SU-DHL-6 (cell line): ENCODE measurements around the gene SCN9A.

Experiments used
- EZH2phosphoT487 ChIP-seq: fragments of 200-600 bp; sonication (generic), shearing (Covaris generic); conservative IDR thresholded peaks from 2 replicates; pipeline ENCODE4 v1.6.1; 2018; ENCODE audit warnings: mild to moderate bottlenecking, antibody characterized with exemption, low read length, moderate library complexity, mixed read lengths
- TF ChIP-seq, protein P1 (sequence below): fragments of 200-600 bp; sonication (generic); IDR thresholded peaks from one replicate; pipeline ENCODE4 v1.5.1; 2017; ENCODE audit warnings: antibody characterized with exemption, mild to moderate bottlenecking, low read length, moderate library complexity; ENCODE audit not compliant: insufficient read depth, poor library complexity, severe bottlenecking

- no peak for TF ChIP-seq EZH2phosphoT487
- TF ChIP-seq, protein P1, sequence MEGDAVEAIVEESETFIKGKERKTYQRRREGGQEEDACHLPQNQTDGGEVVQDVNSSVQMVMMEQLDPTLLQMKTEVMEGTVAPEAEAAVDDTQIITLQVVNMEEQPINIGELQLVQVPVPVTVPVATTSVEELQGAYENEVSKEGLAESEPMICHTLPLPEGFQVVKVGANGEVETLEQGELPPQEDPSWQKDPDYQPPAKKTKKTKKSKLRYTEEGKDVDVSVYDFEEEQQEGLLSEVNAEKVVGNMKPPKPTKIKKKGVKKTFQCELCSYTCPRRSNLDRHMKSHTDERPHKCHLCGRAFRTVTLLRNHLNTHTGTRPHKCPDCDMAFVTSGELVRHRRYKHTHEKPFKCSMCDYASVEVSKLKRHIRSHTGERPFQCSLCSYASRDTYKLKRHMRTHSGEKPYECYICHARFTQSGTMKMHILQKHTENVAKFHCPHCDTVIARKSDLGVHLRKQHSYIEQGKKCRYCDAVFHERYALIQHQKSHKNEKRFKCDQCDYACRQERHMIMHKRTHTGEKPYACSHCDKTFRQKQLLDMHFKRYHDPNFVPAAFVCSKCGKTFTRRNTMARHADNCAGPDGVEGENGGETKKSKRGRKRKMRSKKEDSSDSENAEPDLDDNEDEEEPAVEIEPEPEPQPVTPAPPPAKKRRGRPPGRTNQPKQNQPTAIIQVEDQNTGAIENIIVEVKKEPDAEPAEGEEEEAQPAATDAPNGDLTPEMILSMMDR, result no peak
Observed at GRCh38 chr2:166360906-166361305, 14.8 kb downstream of the SCN9A start.
